ENCODE results near the gene TRMT61A.

Gene TRMT61A

GRCh38 chr14:103548463-103549351 lies 19.7 kb downstream of the TRMT61A start:
- DNase-seq, result no peak

GRCh38 chr14:103549361-103550311 lies 20.6 kb downstream of the TRMT61A start:
- no peak for DNase-seq

GRCh38 chr14:103550451-103551337 lies 21.7 kb downstream of the TRMT61A start:
- DNase-seq, result no peak

DNA sequence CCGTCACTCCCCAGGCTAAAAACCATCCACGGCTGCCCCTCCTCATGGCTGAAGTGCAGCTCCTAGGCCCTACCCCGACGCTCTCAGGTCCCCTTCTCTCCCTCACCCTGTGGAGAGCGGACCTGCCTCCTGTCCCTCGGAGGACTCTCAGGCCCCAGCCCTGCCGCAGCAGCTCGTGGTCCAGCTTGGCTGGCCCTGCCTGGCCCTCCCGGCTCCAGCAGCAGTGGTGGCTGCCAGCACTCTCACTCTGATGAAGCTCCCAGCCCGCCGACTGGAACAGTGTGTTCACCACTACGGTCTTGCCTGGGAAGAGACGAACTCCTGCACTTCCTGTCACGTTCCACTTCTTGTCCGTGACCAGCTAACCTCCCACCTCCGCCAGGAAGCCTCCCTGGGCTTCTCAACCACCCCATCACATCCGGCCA lies 22.4 kb downstream of the TRMT61A start:
- DNase-seq, result no peak

- DNase-seq, result no peak
Observed at GRCh38 chr14:103552011-103552845, 23.2 kb downstream of the TRMT61A start.

GRCh38 chr14:103552846-103553210 lies 23.8 kb downstream of the TRMT61A start:
- DNase-seq, result no peak

- DNase-seq, result no peak
Observed at GRCh38 chr14:103555559-103556337, 26.8 kb downstream of the TRMT61A start.

DNA sequence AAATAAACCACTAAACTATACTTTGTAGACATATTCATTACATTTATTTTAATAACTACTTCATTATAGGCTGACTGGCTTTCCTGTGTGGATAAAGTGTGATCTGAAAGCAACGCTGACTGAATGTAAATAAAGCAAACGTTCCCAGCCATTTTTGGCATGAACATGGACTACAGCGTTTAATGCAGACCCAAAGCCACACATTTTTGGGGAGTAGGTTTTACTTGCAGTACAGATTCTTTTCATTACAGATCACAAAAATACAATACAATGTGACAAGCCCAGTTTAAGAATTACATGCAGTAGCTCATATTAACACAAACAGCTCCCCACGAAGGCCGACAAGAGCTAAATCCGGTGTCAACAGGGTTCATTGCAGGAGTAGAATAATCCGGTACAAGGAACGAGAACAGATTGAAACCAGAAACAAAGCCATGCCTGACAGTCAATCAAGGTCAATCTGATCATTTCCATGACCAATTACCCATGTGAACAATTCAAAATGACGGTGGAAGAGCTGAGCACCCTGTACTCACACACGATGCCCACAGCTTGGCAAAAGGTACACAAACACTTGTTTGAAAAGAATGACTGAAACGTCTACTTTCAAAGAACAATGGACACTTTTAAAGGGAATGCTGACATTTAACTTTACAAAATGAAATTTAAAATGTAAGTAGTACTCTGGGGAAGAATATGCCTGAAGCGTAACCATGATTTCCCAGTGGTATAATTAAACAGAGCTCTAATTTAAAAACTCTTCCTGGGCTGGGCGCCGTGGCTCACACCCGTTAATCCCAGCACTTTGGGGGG lies 28.2 kb downstream of the TRMT61A start:
- DNase-seq, result no peak

DNA sequence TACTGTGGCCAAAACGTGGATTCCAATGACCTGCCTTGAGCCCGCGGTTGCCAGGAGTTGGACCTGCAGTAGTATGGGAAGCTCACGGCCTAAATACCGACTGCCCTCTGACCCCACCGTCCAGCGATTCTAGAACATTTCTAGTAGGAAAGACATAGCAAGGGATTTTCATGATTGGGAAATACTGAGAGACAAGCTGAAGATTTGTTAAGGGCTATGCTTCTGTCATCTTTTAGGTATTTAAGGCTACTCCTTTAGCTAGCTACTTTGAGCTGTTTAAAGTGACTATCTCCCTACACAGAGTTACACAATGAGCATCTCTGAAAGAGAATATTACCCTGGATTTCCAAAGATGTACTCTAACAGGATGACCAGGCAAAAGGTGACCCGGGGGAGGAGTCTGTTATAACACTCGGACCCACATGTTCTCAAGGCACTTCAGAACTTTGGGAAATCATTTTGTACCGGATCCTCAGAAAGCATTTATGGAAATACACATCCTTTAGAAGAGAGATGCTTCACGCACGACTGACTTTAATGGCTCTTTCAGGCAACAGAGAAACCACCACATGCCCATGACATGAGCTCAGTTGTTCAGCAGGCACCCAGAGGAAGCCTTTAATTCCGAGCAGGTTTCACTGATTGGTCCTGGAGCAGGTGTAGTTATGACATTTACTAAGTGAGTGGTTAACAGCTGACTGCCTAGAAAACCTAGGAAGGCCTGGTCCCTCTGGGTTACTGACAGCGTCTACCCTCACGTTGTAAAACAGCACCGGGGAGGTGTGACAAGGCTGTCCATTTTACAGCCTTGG lies 29.3 kb downstream of the TRMT61A start:
- no peak for DNase-seq

DNA sequence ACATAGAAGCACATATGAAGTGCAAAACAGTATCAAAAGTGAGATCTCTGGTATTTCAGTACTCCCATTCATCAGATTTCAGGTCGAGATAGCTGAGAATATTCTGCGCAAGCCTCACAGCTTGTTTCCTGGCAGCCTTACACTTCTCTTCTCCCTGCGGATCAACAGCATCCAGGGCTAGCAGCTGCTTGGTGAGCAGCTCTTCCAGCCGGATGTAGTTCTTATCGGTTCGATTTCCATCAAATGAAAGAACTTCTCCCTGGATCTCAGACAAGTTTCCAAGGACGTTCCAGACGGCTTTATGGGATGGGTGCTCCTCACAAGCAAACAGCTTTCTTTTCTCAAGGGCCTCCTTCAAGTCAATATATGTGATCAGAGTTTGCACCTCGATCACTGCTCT lies 30.8 kb downstream of the TRMT61A start:
- no peak for DNase-seq

DNA sequence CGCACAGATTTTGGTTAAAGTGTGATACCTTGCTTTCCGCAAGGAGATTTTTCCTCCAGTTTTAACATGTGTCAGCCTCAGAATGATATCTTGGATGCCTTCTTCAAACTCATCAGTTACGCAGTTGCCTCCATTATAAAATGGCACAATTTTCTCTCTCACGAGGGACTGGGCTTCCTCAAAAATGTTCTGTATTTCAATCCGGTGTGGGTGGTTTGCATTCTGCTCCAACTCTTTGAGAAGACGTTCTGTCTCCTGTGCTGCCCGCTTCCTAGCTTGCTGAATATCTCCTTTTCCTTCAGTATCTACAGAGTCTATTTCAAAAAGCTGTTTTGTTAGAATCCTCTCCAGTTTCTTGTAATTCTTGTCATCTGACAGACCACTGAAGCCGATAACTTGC lies 31.7 kb downstream of the TRMT61A start:
- no peak for DNase-seq

GRCh38 chr14:103561381-103562178 lies 32.6 kb downstream of the TRMT61A start:
- DNase-seq, result peak; percentile 24

DNA sequence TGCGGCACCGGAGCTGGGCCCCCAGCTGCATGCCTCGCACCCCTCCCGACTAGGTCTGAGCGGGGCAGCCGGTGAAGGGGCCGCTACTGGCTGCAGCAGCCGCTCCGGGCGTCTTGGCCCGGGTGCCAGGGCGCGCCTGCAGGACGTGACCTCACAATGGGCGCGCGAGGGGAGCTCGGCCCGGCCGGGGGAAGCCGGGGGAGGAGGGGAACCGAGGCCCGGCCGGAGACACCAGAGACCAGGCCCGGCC lies 33.1 kb downstream of the TRMT61A start:
- no peak for DNase-seq

GRCh38 chr14:103562429-103563225 lies 33.6 kb downstream of the TRMT61A start, which contains the start of the genes BAG5 and COA8:
BAG5 (minus strand) TSS chr14:103562657; CDS start chr14:103561164, 1,493 bp downstream.
COA8 (plus strand) TSS chr14:103562960; CDS start chr14:103563002, 42 bp downstream.
- DNase-seq, result peak; percentile 84

DNA sequence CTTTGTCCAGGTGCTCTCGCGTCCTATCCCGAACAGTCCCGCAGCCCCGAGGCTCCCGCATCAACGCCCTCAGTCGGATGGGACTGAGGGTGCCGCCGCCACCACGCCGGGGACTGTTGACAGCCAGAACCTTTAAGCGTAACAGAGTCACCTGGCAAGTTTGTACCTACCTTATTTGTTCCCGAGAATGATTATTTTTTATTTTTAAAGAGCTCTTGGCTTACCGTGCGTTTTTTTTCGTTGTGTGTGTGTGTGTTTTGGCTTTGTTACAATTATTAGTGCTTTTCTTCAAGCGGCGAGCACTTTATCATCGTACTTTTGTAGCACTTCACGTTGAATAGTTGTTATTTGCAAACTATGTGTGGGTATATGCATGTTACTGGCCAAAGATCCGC lies 34.2 kb downstream of the TRMT61A start:
- DNase-seq, result no peak

DNA sequence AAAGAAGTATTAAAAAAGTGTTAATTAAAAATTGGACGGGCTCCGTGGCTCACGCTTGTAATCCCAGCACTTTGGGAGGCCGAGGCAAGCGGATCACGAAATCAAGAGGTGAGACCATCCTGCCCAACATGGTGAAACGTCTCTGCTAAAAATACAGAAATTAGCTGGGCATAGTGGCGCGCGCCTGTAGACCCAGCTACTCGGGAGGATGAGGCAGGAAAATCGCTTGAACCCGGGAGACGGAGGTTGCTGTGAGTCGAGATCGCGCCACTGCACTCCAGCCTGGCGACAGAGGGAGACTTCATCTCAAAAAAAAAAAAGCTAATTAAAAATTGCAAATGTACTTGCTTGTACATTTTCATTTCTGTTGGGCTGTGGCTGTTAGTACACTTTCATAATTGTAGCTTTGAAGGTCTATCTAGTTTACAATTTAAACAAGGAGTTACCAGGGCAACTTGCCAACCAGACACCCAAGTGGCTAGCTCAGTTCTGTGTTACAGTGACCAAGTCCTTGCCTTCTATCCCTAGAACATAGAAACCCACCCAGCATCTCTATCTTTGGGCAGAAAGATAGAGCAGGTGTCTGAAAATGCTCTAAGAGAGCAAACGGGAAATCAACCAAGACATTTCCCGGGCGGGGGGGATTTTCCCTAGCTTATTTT lies 35.0 kb downstream of the TRMT61A start:
- DNase-seq, result no peak

- DNase-seq, result no peak
Observed at GRCh38 chr14:103568952-103569351, 40.0 kb downstream of the TRMT61A start.
